GM21360 (cell line): ENCODE results near the gene DRD4.
"Not testable (repeated sequence)": the region's sequence is repeated elsewhere in the genome, so short reads cannot be mapped to it uniquely, and the experiment has no call there.

Experiments used
- ATAC-seq: cut with Tn5 transposase; IDR thresholded peaks from one replicate; pipeline ENCODE4 v1.9.1; 2021; ENCODE audit warnings: mild to moderate bottlenecking, moderate library complexity; ENCODE audit not compliant: unreplicated experiment

The DRD4 gene

GRCh38 chr11:641806-642370 is 4.8 kb downstream of the DRD4 start:
- no peak for ATAC-seq

- no peak for ATAC-seq
Observed at GRCh38 chr11:643366-643765, 6.3 kb downstream of the DRD4 start.

GRCh38 chr11:643849-644738 is 7.0 kb downstream of the DRD4 start:
- no peak for ATAC-seq

- ATAC-seq, result no peak
Observed at GRCh38 chr11:645536-645935, 8.5 kb downstream of the DRD4 start.

- no peak for ATAC-seq
Observed at GRCh38 chr11:646214-646613, 9.1 kb downstream of the DRD4 start.

- not testable (repeated sequence) for ATAC-seq
Observed at GRCh38 chr11:647672-648158, 10.6 kb downstream of the DRD4 start.

- ATAC-seq, result no peak
Observed at GRCh38 chr11:650482-650881, 13.4 kb downstream of the DRD4 start.

GRCh38 chr11:653136-653535 is 16.1 kb downstream of the DRD4 start:
- ATAC-seq, result not testable (repeated sequence)

- no peak for ATAC-seq
Observed at GRCh38 chr11:653837-654236, 16.8 kb downstream of the DRD4 start.

- not testable (repeated sequence) for ATAC-seq
Observed at GRCh38 chr11:654444-654843, 17.4 kb downstream of the DRD4 start.

- ATAC-seq, result no peak
Observed at GRCh38 chr11:655036-655726, 18.1 kb downstream of the DRD4 start.

- no peak for ATAC-seq
Observed at GRCh38 chr11:656426-656825, 19.4 kb downstream of the DRD4 start.

GRCh38 chr11:656866-657265 is 19.8 kb downstream of the DRD4 start:
- ATAC-seq, result no peak

GRCh38 chr11:657691-658126 is 20.6 kb downstream of the DRD4 start:
- ATAC-seq, result no peak

- ATAC-seq, result no peak
Observed at GRCh38 chr11:659532-660085, 22.5 kb downstream of the DRD4 start.

- ATAC-seq, result no peak
Observed at GRCh38 chr11:660281-660680, 23.2 kb downstream of the DRD4 start.

GRCh38 chr11:660681-661444 is 23.8 kb downstream of the DRD4 start:
- no peak for ATAC-seq

- no peak for ATAC-seq
Observed at GRCh38 chr11:662689-663274, 25.7 kb downstream of the DRD4 start.

- no peak for ATAC-seq
Observed at GRCh38 chr11:665062-665703, 28.1 kb downstream of the DRD4 start.
